Measurements from ENCODE around the gene SDSL.

The SDSL gene

DNA sequence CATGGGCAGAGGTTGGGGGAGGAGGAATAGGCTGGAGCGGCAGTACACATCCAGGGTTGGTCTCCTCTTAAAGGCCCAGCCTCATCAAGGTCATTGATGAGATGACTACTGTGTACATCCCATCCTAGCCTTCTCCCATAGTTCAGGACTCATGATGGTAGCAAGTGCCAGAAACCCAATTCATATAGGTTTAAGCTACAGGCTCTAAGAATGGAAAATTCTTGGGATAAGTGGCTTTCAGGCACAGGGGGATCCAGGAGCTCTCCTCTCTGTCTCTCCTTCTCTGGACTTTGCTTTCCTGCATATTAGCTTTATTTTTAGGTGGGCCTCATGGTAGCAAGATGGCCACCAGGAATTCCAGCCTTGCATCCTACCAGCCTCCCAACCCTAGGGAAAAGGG is 6.3 kb downstream of the SDSL start:
- POLR2A ChIA-PET, result no interaction called here

DNA sequence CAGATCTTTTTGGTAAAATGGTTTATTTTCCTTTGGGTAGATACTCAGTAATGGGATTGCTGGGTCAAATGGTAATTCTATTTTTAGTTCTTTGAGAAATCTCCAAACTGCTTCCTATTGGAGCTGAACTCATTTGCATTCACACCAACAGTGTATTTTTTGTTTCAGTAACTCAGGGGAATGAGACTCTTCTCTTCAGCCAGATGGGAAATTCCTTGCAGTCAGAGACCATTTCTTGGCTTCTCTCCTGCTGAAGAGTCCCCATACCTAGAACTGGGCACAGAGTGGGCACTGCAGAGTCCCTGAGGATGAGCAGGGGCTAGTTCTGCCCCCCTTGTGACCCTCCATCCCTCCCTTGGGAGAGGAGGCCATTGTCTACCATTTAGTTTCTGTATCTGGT is 10.8 kb downstream of the SDSL start:
- no peaks in the 10 kb centered on the region for H3K4me1 ChIP-seq (ENCODE audit: control extremely low read depth in 1 of 4, control insufficient read depth in 4 of 4, insufficient read depth in 4 of 4, low read length in 3 of 4)
- no peaks in the 10 kb centered on the region for H3K9me3 ChIP-seq (ENCODE audit: control extremely low read depth in 1 of 5, control insufficient read depth in 4 of 5, insufficient read depth in 2 of 5, low read depth in 1 of 5, low read length in 4 of 5)
- no peak overlapping the region for H3K4me3 ChIP-seq (ENCODE audit: control insufficient read depth in 1 of 7, extremely low read depth in 1 of 7, insufficient read depth in 4 of 7, low read depth in 2 of 7, low read length in 6 of 7)
- no peak for DNase-seq
- no peaks in the 10 kb centered on the region for H3K27me3 ChIP-seq (replicated peaks in 2 of 5; ENCODE audit: control insufficient read depth in 4 of 5, insufficient read depth in 5 of 5, low read length in 4 of 5)
- CTCF ChIA-PET, result interaction anchor here (2.8 kb wide), 1 partner anchor 8 kb away, joined by 11 read pairs; no protein-coding TSS in a partner anchor
- no peak overlapping the region for H3K27ac ChIP-seq (ENCODE audit: insufficient read depth in 1 of 2, low read depth in 1 of 2, low read length in 2 of 2, poor library complexity in 1 of 2, severe bottlenecking in 2 of 2)
- POLR2A ChIA-PET, result no interaction called here
- H3K36me3 ChIP-seq (ENCODE audit: control insufficient read depth in 4 of 4, insufficient read depth in 4 of 4, low read length in 3 of 4), result no peaks in the 10 kb centered on the region

More for the DNA sequence above, 6.3 kb downstream of the SDSL start:
- peaks cover 0 to 6% (median 2%) of the 10 kb centered on the region in 4 experiments for H3K4me1 ChIP-seq (ENCODE audit: control extremely low read depth in 1 of 4, control insufficient read depth in 4 of 4, insufficient read depth in 4 of 4, low read length in 3 of 4)
- H3K27ac ChIP-seq (ENCODE audit: insufficient read depth in 1 of 2, low read depth in 1 of 2, low read length in 2 of 2, poor library complexity in 1 of 2, severe bottlenecking in 2 of 2), result no peak overlapping the region
- DNase-seq, result no peak
- no peak overlapping the region for H3K4me3 ChIP-seq (ENCODE audit: control insufficient read depth in 1 of 7, extremely low read depth in 1 of 7, insufficient read depth in 4 of 7, low read depth in 2 of 7, low read length in 6 of 7)
- WGBS (ENCODE audit: insufficient coverage), result no CpG with 5 or more reads among the region's 1 CpG
- CTCF ChIA-PET, result no interaction called here
- no peaks in the 10 kb centered on the region for H3K9me3 ChIP-seq (ENCODE audit: control extremely low read depth in 1 of 5, control insufficient read depth in 4 of 5, insufficient read depth in 2 of 5, low read depth in 1 of 5, low read length in 4 of 5)
- no peaks in the 10 kb centered on the region for H3K27me3 ChIP-seq (replicated peaks in 2 of 5; ENCODE audit: control insufficient read depth in 4 of 5, insufficient read depth in 5 of 5, low read length in 4 of 5)
- peaks cover 0 to 4% (median 3%) of the 10 kb centered on the region in 4 experiments for H3K36me3 ChIP-seq (ENCODE audit: control insufficient read depth in 4 of 4, insufficient read depth in 4 of 4, low read length in 3 of 4)

DNA sequence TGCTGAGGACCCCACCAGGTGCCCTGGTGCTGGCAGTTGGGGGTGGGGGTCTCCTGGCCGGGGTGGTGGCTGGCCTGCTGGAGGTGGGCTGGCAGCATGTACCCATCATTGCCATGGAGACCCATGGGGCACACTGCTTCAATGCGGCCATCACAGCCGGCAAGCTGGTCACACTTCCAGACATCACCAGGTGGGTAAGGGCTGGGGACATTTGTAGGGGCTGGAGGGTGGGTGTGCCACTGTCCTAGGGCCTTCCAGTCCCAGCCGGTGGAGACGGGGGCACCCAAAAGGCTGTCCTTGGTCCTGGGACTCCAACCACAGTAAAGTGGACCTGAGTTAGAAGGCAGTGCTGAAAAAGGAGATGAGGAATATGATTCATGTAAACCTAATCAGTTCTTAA is 13.2 kb downstream of the SDSL start:
- no peak overlapping the region for H3K4me3 ChIP-seq (ENCODE audit: control insufficient read depth in 1 of 7, extremely low read depth in 1 of 7, insufficient read depth in 4 of 7, low read depth in 2 of 7, low read length in 6 of 7)
- ChIA-PET CTCF (interaction anchor here (2.8 kb wide), 1 partner anchor 10 kb away, joined by 11 read pairs; no protein-coding TSS in a partner anchor), POLR2A (no interaction called here)
- DNase-seq, result no peak
- H3K27ac ChIP-seq (ENCODE audit: insufficient read depth in 1 of 2, low read depth in 1 of 2, low read length in 2 of 2, poor library complexity in 1 of 2, severe bottlenecking in 2 of 2), result no peak overlapping the region
- H3K36me3 ChIP-seq (ENCODE audit: control insufficient read depth in 4 of 4, insufficient read depth in 4 of 4, low read length in 3 of 4), result no peaks in the 10 kb centered on the region
- WGBS (ENCODE audit: insufficient coverage), result 90% methylated on average over 4 of the region's 5 CpGs
- no peaks in the 10 kb centered on the region for H3K4me1 ChIP-seq (ENCODE audit: control extremely low read depth in 1 of 4, control insufficient read depth in 4 of 4, insufficient read depth in 4 of 4, low read length in 3 of 4)
- H3K27me3 ChIP-seq (replicated peaks in 2 of 5; ENCODE audit: control insufficient read depth in 4 of 5, insufficient read depth in 5 of 5, low read length in 4 of 5), result peaks cover 0 to 2% (median 0%) of the 10 kb centered on the region in 5 experiments
- H3K9me3 ChIP-seq (ENCODE audit: control extremely low read depth in 1 of 5, control insufficient read depth in 4 of 5, insufficient read depth in 2 of 5, low read depth in 1 of 5, low read length in 4 of 5), result no peaks in the 10 kb centered on the region

DNA sequence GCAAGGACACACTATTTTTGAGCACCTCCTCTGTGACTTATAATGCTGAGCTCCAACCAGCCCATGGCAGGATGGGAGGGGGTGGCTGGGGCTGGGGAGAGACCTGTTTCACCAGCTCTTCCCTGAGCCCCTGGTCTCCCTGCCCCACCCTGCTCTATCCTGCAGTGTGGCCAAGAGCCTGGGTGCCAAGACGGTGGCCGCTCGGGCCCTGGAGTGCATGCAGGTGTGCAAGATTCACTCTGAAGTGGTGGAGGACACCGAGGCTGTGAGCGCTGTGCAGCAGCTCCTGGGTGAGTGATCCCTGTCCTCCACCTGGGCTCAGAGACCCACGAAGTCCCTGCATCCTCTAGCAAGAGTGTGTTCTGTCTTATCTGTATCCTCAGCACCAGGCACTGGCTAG is 14.4 kb downstream of the SDSL start:
- ChIA-PET CTCF (interaction anchor here (1.0 kb wide), 1 partner anchor 11 kb away, joined by 3 read pairs; no protein-coding TSS in a partner anchor), POLR2A (no interaction called here)
- WGBS (ENCODE audit: insufficient coverage), result 99% methylated on average over 6 of the region's 6 CpGs
- no peaks in the 10 kb centered on the region for H3K4me1 ChIP-seq (ENCODE audit: control extremely low read depth in 1 of 4, control insufficient read depth in 4 of 4, insufficient read depth in 4 of 4, low read length in 3 of 4)
- peaks cover 0 to 2% (median 0%) of the 10 kb centered on the region in 5 experiments for H3K27me3 ChIP-seq (replicated peaks in 2 of 5; ENCODE audit: control insufficient read depth in 4 of 5, insufficient read depth in 5 of 5, low read length in 4 of 5)
- DNase-seq, result no peak
- H3K36me3 ChIP-seq (ENCODE audit: control insufficient read depth in 4 of 4, insufficient read depth in 4 of 4, low read length in 3 of 4), result no peaks in the 10 kb centered on the region
- H3K9me3 ChIP-seq (ENCODE audit: control extremely low read depth in 1 of 5, control insufficient read depth in 4 of 5, insufficient read depth in 2 of 5, low read depth in 1 of 5, low read length in 4 of 5), result no peaks in the 10 kb centered on the region
- H3K4me3 ChIP-seq (ENCODE audit: control insufficient read depth in 1 of 7, extremely low read depth in 1 of 7, insufficient read depth in 4 of 7, low read depth in 2 of 7, low read length in 6 of 7), result no peak overlapping the region
- no peak overlapping the region for H3K27ac ChIP-seq (ENCODE audit: insufficient read depth in 1 of 2, low read depth in 1 of 2, low read length in 2 of 2, poor library complexity in 1 of 2, severe bottlenecking in 2 of 2)

DNA sequence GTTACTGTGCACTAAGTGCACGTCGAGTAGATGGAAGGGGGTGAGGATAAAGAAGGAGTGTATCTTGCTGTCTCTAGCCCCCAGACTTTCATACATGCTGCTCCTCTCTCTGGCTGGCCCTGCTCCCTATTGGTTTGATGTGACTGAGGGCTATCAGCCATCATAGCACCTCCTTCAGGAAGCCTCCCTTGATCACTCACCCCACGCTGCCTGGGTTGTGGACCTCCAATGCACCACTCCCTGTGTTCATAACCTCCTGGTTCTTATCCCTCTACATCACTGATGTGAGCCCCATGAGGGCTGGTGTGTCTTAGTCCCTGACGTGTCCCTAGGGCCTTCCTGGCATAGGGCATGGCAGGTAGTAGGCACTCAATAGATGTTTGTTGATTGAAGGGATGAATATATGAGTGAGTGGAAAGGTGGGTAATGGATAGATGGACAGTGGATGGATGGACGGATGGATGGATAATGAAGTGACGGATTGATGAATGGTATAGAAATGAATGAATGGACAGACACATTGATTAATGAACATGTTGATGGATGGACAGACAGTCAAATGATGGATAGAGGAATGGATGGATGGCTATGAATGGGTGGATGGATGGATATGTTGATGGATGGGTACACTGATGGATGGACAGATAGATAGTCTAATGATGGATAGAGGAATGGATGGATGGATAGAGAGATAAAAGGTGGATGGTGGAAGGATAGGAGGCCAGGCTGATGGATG is 15.0 kb downstream of the SDSL start:
- ChIA-PET CTCF (interaction anchor here (1.0 kb wide), 1 partner anchor 12 kb away, joined by 3 read pairs; no protein-coding TSS in a partner anchor), POLR2A (no interaction called here)
- 100% methylated on average over 6 of the region's 6 CpGs for WGBS (ENCODE audit: insufficient coverage)
- Histone ChIP-seq H3K27ac (ENCODE audit: insufficient read depth in 1 of 2, low read depth in 1 of 2, low read length in 2 of 2, poor library complexity in 1 of 2, severe bottlenecking in 2 of 2) (no peak overlapping the region), H3K4me3 (ENCODE audit: control insufficient read depth in 1 of 7, extremely low read depth in 1 of 7, insufficient read depth in 4 of 7, low read depth in 2 of 7, low read length in 6 of 7) (no peak overlapping the region), H3K9me3 (ENCODE audit: control extremely low read depth in 1 of 5, control insufficient read depth in 4 of 5, insufficient read depth in 2 of 5, low read depth in 1 of 5, low read length in 4 of 5) (no peaks in the 10 kb centered on the region), H3K27me3 (replicated peaks in 2 of 5; ENCODE audit: control insufficient read depth in 4 of 5, insufficient read depth in 5 of 5, low read length in 4 of 5) (peaks cover 0 to 2% (median 0%) of the 10 kb centered on the region in 5 experiments), H3K4me1 (ENCODE audit: control extremely low read depth in 1 of 4, control insufficient read depth in 4 of 4, insufficient read depth in 4 of 4, low read length in 3 of 4) (no peaks in the 10 kb centered on the region), H3K36me3 (ENCODE audit: control insufficient read depth in 4 of 4, insufficient read depth in 4 of 4, low read length in 3 of 4) (no peaks in the 10 kb centered on the region)
- DNase-seq, result no peak

DNA sequence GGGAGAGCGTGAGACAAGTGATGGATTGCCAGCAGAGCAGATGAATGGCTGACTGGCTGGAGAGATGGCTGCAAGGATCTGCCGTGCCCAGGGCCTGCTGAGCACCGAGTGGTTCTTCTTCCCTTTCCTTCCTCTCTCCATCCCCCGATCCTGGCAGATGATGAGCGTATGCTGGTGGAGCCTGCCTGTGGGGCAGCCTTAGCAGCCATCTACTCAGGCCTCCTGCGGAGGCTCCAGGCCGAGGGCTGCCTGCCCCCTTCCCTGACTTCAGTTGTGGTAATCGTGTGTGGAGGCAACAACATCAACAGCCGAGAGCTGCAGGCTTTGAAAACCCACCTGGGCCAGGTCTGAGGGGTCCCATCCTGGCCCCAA is 15.5 kb downstream of the SDSL start:
- POLR2A ChIA-PET, result no interaction called here
- Histone ChIP-seq H3K9me3 (ENCODE audit: control extremely low read depth in 1 of 5, control insufficient read depth in 4 of 5, insufficient read depth in 2 of 5, low read depth in 1 of 5, low read length in 4 of 5) (no peaks in the 10 kb centered on the region), H3K27me3 (replicated peaks in 2 of 5; ENCODE audit: control insufficient read depth in 4 of 5, insufficient read depth in 5 of 5, low read length in 4 of 5) (peaks cover 0 to 2% (median 0%) of the 10 kb centered on the region in 5 experiments), H3K4me3 (ENCODE audit: control insufficient read depth in 1 of 7, extremely low read depth in 1 of 7, insufficient read depth in 4 of 7, low read depth in 2 of 7, low read length in 6 of 7) (no peak overlapping the region), H3K27ac (ENCODE audit: insufficient read depth in 1 of 2, low read depth in 1 of 2, low read length in 2 of 2, poor library complexity in 1 of 2, severe bottlenecking in 2 of 2) (no peak overlapping the region), H3K4me1 (ENCODE audit: control extremely low read depth in 1 of 4, control insufficient read depth in 4 of 4, insufficient read depth in 4 of 4, low read length in 3 of 4) (no peaks in the 10 kb centered on the region), H3K36me3 (ENCODE audit: control insufficient read depth in 4 of 4, insufficient read depth in 4 of 4, low read length in 3 of 4) (no peaks in the 10 kb centered on the region)
- DNase-seq, result no peak
- CTCF ChIA-PET, result no interaction called here
- WGBS (ENCODE audit: insufficient coverage), result 90% methylated on average over 4 of the region's 9 CpGs

DNA sequence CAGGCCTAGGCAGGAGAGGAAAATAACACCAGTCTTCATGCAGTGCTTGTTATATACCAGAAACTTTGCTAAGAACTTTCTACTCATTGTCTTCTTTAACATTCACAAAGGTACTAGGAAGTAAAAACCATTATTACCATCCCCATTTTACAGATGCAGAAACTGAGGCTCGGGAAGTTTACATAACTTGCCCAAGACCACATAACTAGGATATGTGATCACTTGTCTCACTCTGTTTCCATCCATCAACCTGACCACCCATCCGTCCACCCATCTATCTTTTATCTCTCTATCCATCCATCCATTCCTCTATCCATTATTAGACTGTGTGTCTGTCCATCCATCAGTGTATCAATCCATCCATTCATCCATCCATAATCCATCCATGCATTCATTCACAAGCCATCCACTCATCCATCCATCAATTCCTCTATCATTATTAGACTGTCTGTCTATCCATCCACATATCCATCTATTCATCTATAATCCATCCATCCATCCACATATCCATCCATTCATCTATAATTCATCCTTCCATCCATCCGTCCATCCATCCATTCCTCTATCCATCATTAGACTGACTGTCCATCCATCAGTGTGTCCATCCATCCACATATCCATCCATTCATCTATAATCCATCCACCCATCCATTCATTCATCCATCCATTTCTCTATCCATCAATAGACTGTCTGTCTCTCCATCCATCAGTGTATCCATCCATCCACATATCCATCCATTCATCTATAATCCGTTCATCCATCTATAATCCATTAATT is 16.5 kb downstream of the SDSL start:
- POLR2A ChIA-PET, result no interaction called here
- CTCF ChIA-PET, result no interaction called here
- no peaks in the 10 kb centered on the region for H3K9me3 ChIP-seq (ENCODE audit: control extremely low read depth in 1 of 5, control insufficient read depth in 4 of 5, insufficient read depth in 2 of 5, low read depth in 1 of 5, low read length in 4 of 5)
- WGBS (ENCODE audit: insufficient coverage), result 92% methylated on average over 4 of the region's 4 CpGs
- H3K4me1 ChIP-seq (ENCODE audit: control extremely low read depth in 1 of 4, control insufficient read depth in 4 of 4, insufficient read depth in 4 of 4, low read length in 3 of 4), result no peaks in the 10 kb centered on the region
- peaks cover 0 to 5% (median 0%) of the 10 kb centered on the region in 5 experiments for H3K27me3 ChIP-seq (replicated peaks in 2 of 5; ENCODE audit: control insufficient read depth in 4 of 5, insufficient read depth in 5 of 5, low read length in 4 of 5)
- no peak for DNase-seq
- H3K36me3 ChIP-seq (ENCODE audit: control insufficient read depth in 4 of 4, insufficient read depth in 4 of 4, low read length in 3 of 4), result no peaks in the 10 kb centered on the region
- H3K27ac ChIP-seq (ENCODE audit: insufficient read depth in 1 of 2, low read depth in 1 of 2, low read length in 2 of 2, poor library complexity in 1 of 2, severe bottlenecking in 2 of 2), result no peak overlapping the region
- no peak overlapping the region for H3K4me3 ChIP-seq (ENCODE audit: control insufficient read depth in 1 of 7, extremely low read depth in 1 of 7, insufficient read depth in 4 of 7, low read depth in 2 of 7, low read length in 6 of 7)
